Stimulated activated naive CD4-positive, alpha-beta T cell treated with Interleukin-2 at 50 U/mL for 16 hours (primary cell): ENCODE measurements around the gene SIGLEC11.
"Not testable (repeated sequence)": the region's sequence is repeated elsewhere in the genome, so short reads cannot be mapped to it uniquely, and the experiment has no call there.

ENCODE experiments used
- DNase-seq: peaks from one replicate; lab custom pipeline; 2025; lab: John Stamatoyannopoulos, UW

The SIGLEC11 gene

GRCh38 chr19:49960980-49961379 is at the start of gene SIGLEC11:
TSS of gene SIGLEC11 (minus strand) at chr19:49961172. CDS start at chr19:49961081, 91 bp downstream.
- not testable (repeated sequence) for DNase-seq

GRCh38 chr19:50008532-50008931 is 47.6 kb upstream of the SIGLEC11 start:
- DNase-seq = no peak

GRCh38 chr19:50007947-50008346 is 47.0 kb upstream of the SIGLEC11 start:
- no peak for DNase-seq

GRCh38 chr19:50007170-50007569 is 46.2 kb upstream of the SIGLEC11 start:
- no peak for DNase-seq

- peak; percentile 30 for DNase-seq
Observed at GRCh38 chr19:50005428-50005827, 44.5 kb upstream of the SIGLEC11 start.

GRCh38 chr19:50003810-50004419 is 42.9 kb upstream of the SIGLEC11 start:
- peak; percentile 9 for DNase-seq

- no peak for DNase-seq
Observed at GRCh38 chr19:50003254-50003788, 42.3 kb upstream of the SIGLEC11 start.

- no peak for DNase-seq
Observed at GRCh38 chr19:50002386-50002960, 41.5 kb upstream of the SIGLEC11 start.

- DNase-seq = no peak
Observed at GRCh38 chr19:50001775-50002174, 40.8 kb upstream of the SIGLEC11 start.

GRCh38 chr19:50000841-50001557 is 40.0 kb upstream of the SIGLEC11 start:
- DNase-seq = no peak

GRCh38 chr19:50000038-50000840 is 39.3 kb upstream of the SIGLEC11 start:
- DNase-seq = no peak

GRCh38 chr19:49999371-50000010 is 38.5 kb upstream of the SIGLEC11 start:
- DNase-seq = no peak

GRCh38 chr19:49997709-49998108 is 36.7 kb upstream of the SIGLEC11 start:
- DNase-seq = no peak

GRCh38 chr19:49988433-49988832 is 27.5 kb upstream of the SIGLEC11 start:
- peak; percentile 14 for DNase-seq

GRCh38 chr19:49988007-49988406 is 27.0 kb upstream of the SIGLEC11 start:
- no peak for DNase-seq

GRCh38 chr19:49987159-49987698 is 26.3 kb upstream of the SIGLEC11 start:
- peak; percentile 66 for DNase-seq

GRCh38 chr19:49986354-49986753 is 25.4 kb upstream of the SIGLEC11 start:
- DNase-seq = no peak

- DNase-seq = no peak
Observed at GRCh38 chr19:49985871-49986270, 24.9 kb upstream of the SIGLEC11 start.

- no peak for DNase-seq
Observed at GRCh38 chr19:49984491-49984890, 23.5 kb upstream of the SIGLEC11 start.

- peak; percentile 73 for DNase-seq
Observed at GRCh38 chr19:49983645-49984229, 22.8 kb upstream of the SIGLEC11 start.
